Lung (tissue), 12 donors: ENCODE measurements around the gene STK16. TPM values are rescaled to one million over a fixed set of nuclear protein-coding genes. Genes with fewer than 3 reads are reported as not detected.

Source experiments
- ATAC-seq: fragments of 200-7000 bp; cut with Tn5 transposase; one replicate; pipeline ENCODE4 v1.9.1; 2020; ENCODE audit warnings: moderate number of reproducible peaks; ENCODE audit not compliant: insufficient read depth, low FRiP score
- DNase-seq, 3 donors: peaks; one replicate each; pipeline ENCODE4 v3.0.0-alpha.2; 2013 to 2017
- H3K27ac ChIP-seq, 2 donors: one replicate each; pipeline ENCODE4 v1.5.1; 2013; ENCODE audit warnings: mild to moderate bottlenecking in 2 of 2, moderate library complexity in 2 of 2, control low read depth in 1 of 2, inconsistent platforms in 1 of 2, low read depth in 1 of 2, low read length in 1 of 2
- H3K27me3 ChIP-seq, 3 donors: one replicate each; pipeline ENCODE4 v1.5.1; 2013; ENCODE audit warnings: low read length in 2 of 3; ENCODE audit not compliant: control insufficient read depth in 3 of 3, insufficient read depth in 3 of 3
- H3K36me3 ChIP-seq, 4 donors: one replicate each; pipeline ENCODE4 v1.5.1; 2013; ENCODE audit warnings: low read length in 4 of 4, mild to moderate bottlenecking in 1 of 4, moderate library complexity in 1 of 4; ENCODE audit not compliant: control insufficient read depth in 4 of 4, insufficient read depth in 4 of 4
- H3K4me1 ChIP-seq, 5 donors: one replicate each; pipeline ENCODE4 v1.5.1; 2013; ENCODE audit warnings: low read length in 5 of 5, mild to moderate bottlenecking in 2 of 5, moderate library complexity in 1 of 5; ENCODE audit not compliant: control insufficient read depth in 5 of 5, insufficient read depth in 5 of 5
- H3K4me3 ChIP-seq: one replicate; pipeline ENCODE4 v1.5.1; 2013; ENCODE audit warnings: mild to moderate bottlenecking, control low read depth, moderate library complexity
- H3K9ac ChIP-seq, 2 donors: one replicate each; pipeline ENCODE4 v1.5.1; 2013; ENCODE audit warnings: low read length in 2 of 2, control low read depth in 1 of 2; ENCODE audit not compliant: insufficient read depth in 1 of 2
- H3K9me3 ChIP-seq, 4 donors: one replicate each; pipeline ENCODE4 v1.5.1; 2013; ENCODE audit warnings: low read length in 3 of 4, mild to moderate bottlenecking in 1 of 4, moderate library complexity in 1 of 4; ENCODE audit not compliant: control insufficient read depth in 4 of 4, insufficient read depth in 3 of 4
- CTCF ChIP-seq: IDR thresholded peaks from 2 replicates; pipeline ENCODE4 v1.5.1; 2012; ENCODE audit warnings: mild to moderate bottlenecking; ENCODE audit errors: control extremely low read depth, extremely low read depth
- WGBS, 2 donors: extraction: QIAGEN DNeasy Blood & Tissue Kit; methylation state at CpG; one replicate each; pipeline ENCODE4 v1.1.7; 2013; 5-methylcytosine and 5-hydroxymethylcytosine counted together
- polyA plus RNA-seq, 2 donors: library from polyadenylated mRNA; stranded (reverse); fragments of 200-250 nt; gene quantifications; one replicate each; pipeline ENCODE4 v1.2.1, GENCODE V29; 2013
- total RNA-seq, 2 donors: library from RNA; depleted of rRNA in 1 of 2; stranded (reverse); fragments of >200 nt in 1 of 2; gene quantifications; one replicate each; pipeline ENCODE4 v1.2.1, GENCODE V29; 2014 to 2021
- donor health status: control.
- donor health status: control.
- donor health status: Bipolar disorder and iron deficiency.
- donor health status: healthy.
- donor health status: DM: yes; HTN: yes; CAD: no.

STK16 gene
- total and polyA plus RNA-seq, 4 donors = 16.2 to 50.5 (median 25.4) TPM

GRCh38 chr2:219205165-219205538 lies 40.1 kb upstream of the STK16 start:
- ATAC-seq (no peak), DNase-seq (no peak)
- Histone ChIP-seq H3K4me3 (no peak overlapping the region), H3K9ac (no peak overlapping the region), H3K27ac (no peak overlapping the region), H3K9me3 (no peaks in the 10 kb centered on the region), H3K36me3 (peaks cover 3 to 15% (median 13%) of the 10 kb centered on the region in 4 donors), H3K4me1 (peaks cover 0 to 22% (median 12%) of the 10 kb centered on the region in 5 donors), H3K27me3 (no peaks in the 10 kb centered on the region)
- no peak for TF ChIP-seq CTCF
- 86 to 91% methylated on average over 5 of the region's 5 CpGs for WGBS, 2 donors

- H3K27ac ChIP-seq = peak overlapping the region; percentile 79 to 93
- no peak for ATAC-seq
- WGBS, 2 donors = 15 to 20% methylated on average over 7 of the region's 7 CpGs
These were observed 39.3 kb upstream of the STK16 start for GRCh38 chr2:219205981-219206327.

GRCh38 chr2:219206328-219207133 lies 38.7 kb upstream of the STK16 start, which contains the start of gene ZFAND2B:
ZFAND2B (plus strand) TSS chr2:219206782; CDS start chr2:219206988, 206 bp downstream.
- WGBS, 2 donors = 0% methylated on average over 49 to 76 of the region's 76 CpGs
- ATAC-seq (peak; percentile 99), DNase-seq (peak; percentile 96 to 98 (median 96))
- H3K4me1 ChIP-seq = peaks cover 0 to 22% (median 12%) of the 10 kb centered on the region in 5 donors
- H3K4me3 ChIP-seq = peak within 1 kb of the TSS; percentile 64
- peak within 1 kb of the TSS; percentile 79 to 93 for H3K27ac ChIP-seq
- no peaks in the 10 kb centered on the region for H3K27me3 ChIP-seq
- no peak for TF ChIP-seq CTCF
- H3K36me3 ChIP-seq = peaks cover 4 to 18% (median 15%) of the 10 kb centered on the region in 4 donors
- H3K9ac ChIP-seq = peak within 1 kb of the TSS; percentile 95 to 97
- H3K9me3 ChIP-seq = no peaks in the 10 kb centered on the region

More at GRCh38 chr2:219205981-219206327, 39.3 kb upstream of the STK16 start:
- Histone ChIP-seq H3K4me1 (peaks cover 0 to 22% (median 12%) of the 10 kb centered on the region in 5 donors), H3K9me3 (no peaks in the 10 kb centered on the region), H3K36me3 (peaks cover 4 to 15% (median 15%) of the 10 kb centered on the region in 4 donors), H3K4me3 (peak overlapping the region; percentile 44), H3K27me3 (no peaks in the 10 kb centered on the region), H3K9ac (peak overlapping the region; percentile 95 to 97)
- DNase-seq = no peak
- TF ChIP-seq CTCF = no peak
